Measurements from ENCODE around the gene ZMAT5. TPM values are rescaled to one million over a fixed set of nuclear protein-coding genes. Genes with fewer than 3 reads are reported as not detected.

The ZMAT5 gene
- total and polyA plus RNA-seq, 9 of the 15 experiments (the other 6 are each of a cell fraction or from before 2014, with no cell fraction given) = 2.0 to 25.2 (median 11.9) TPM

DNA sequence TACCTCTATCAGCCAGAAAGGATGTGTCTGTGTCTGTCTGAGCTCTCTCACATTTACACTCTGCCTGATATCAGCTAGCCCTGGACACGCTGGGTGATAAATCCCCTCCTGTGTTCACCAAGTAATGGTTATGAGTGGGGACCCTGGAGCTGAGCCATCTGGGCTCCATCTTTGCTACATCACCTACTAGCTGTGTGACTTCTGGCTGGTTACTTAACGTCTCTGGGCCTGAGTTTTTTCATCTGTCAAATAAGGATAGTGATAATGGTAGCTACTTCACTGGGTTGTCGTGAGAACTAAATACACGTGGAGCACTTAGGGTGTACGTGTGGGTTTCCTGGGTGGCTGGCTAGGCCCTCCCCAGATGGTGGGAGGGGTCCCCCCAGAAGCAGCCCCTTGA, 23.3 kb upstream of the ZMAT5 start (continued):
- no peak for TF ChIP-seq PCBP1 (IDR thresholded peaks at IDR 0.05; ENCODE audit: low read depth, low read length, poor library complexity, severe bottlenecking)
- TF ChIP-seq YBX1 (IDR thresholded peaks at IDR 0.05) = no peak
- TF ChIP-seq ZNF354B (CRISPR knock-in tag; IDR thresholded peaks at IDR 0.05) = no peak
- no peak for TF ChIP-seq CCNT2 (IDR thresholded peaks at IDR 0.05; ENCODE audit: borderline replicate concordance, extremely low read depth, insufficient read length, low read depth, low read length)
- no peak for TF ChIP-seq TCF7L2 (IDR thresholded peaks at IDR 0.05; ENCODE audit: low read depth, low read length)
- TF ChIP-seq PHF8 (IDR thresholded peaks at IDR 0.05; ENCODE audit: borderline replicate concordance, low read length) = no peak
- peak; percentile 32 to 34; a peak in 2 of 4 replicates for TF ChIP-seq KDM1A (IDR thresholded peaks at IDR 0.05)
- TF ChIP-seq HDAC1 (IDR thresholded peaks at IDR 0.05) = no peak
- no peak for TF ChIP-seq ZFX (CRISPR knock-in tag; IDR thresholded peaks at IDR 0.05)
- TF ChIP-seq NFYB (IDR thresholded peaks at IDR 0.05; ENCODE audit: extremely low read depth, insufficient read length) = no peak
- TF ChIP-seq, protein P1, sequence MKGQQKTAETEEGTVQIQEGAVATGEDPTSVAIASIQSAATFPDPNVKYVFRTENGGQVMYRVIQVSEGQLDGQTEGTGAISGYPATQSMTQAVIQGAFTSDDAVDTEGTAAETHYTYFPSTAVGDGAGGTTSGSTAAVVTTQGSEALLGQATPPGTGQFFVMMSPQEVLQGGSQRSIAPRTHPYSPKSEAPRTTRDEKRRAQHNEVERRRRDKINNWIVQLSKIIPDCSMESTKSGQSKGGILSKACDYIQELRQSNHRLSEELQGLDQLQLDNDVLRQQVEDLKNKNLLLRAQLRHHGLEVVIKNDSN (CRISPR knock-in tag; IDR thresholded peaks at IDR 0.05) = no peak
- TF ChIP-seq SIN3A (IDR thresholded peaks at IDR 0.05; ENCODE audit: borderline replicate concordance in 2 of 2, control insufficient read depth in 1 of 2, low read depth in 2 of 2, low read length in 2 of 2) = no peak
- peak; percentile 91 for TF ChIP-seq RBM25 (IDR thresholded peaks at IDR 0.05; ENCODE audit: low read depth, low read length, severe bottlenecking)
- TF ChIP-seq, protein P2, sequence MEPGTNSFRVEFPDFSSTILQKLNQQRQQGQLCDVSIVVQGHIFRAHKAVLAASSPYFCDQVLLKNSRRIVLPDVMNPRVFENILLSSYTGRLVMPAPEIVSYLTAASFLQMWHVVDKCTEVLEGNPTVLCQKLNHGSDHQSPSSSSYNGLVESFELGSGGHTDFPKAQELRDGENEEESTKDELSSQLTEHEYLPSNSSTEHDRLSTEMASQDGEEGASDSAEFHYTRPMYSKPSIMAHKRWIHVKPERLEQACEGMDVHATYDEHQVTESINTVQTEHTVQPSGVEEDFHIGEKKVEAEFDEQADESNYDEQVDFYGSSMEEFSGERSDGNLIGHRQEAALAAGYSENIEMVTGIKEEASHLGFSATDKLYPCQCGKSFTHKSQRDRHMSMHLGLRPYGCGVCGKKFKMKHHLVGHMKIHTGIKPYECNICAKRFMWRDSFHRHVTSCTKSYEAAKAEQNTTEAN (CRISPR knock-in tag; IDR thresholded peaks at IDR 0.05) = no peak
- no peak for TF ChIP-seq SLC30A9 (CRISPR knock-in tag; IDR thresholded peaks at IDR 0.05)
- TF ChIP-seq SETDB1 (IDR thresholded peaks at IDR 0.05; ENCODE audit: low read length) = no peak
- no peak for TF ChIP-seq ZC3H8 (IDR thresholded peaks at IDR 0.05)
- TF ChIP-seq CHD1 (IDR thresholded peaks at IDR 0.05; ENCODE audit: low read length) = no peak
- TF ChIP-seq PRPF4 (IDR thresholded peaks at IDR 0.05; ENCODE audit: insufficient read depth, low read depth, low read length, poor library complexity, severe bottlenecking) = no peak
- no peak for TF ChIP-seq FOXJ3 (CRISPR knock-in tag; IDR thresholded peaks at IDR 0.05)
- TF ChIP-seq, protein P3, sequence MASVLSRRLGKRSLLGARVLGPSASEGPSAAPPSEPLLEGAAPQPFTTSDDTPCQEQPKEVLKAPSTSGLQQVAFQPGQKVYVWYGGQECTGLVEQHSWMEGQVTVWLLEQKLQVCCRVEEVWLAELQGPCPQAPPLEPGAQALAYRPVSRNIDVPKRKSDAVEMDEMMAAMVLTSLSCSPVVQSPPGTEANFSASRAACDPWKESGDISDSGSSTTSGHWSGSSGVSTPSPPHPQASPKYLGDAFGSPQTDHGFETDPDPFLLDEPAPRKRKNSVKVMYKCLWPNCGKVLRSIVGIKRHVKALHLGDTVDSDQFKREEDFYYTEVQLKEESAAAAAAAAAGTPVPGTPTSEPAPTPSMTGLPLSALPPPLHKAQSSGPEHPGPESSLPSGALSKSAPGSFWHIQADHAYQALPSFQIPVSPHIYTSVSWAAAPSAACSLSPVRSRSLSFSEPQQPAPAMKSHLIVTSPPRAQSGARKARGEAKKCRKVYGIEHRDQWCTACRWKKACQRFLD (CRISPR knock-in tag; IDR thresholded peaks at IDR 0.05) = no peak
